Anterior cingulate cortex (tissue), 58 donors: ENCODE data around the gene MTG1.
"Not testable (repeated sequence)": the region's sequence is repeated elsewhere in the genome, so short reads cannot be mapped to it uniquely, and the experiment has no call there.

Experiments
- DNase-seq, 58 donors: peaks; one replicate each; lab custom pipeline; 2025; lab: John Stamatoyannopoulos, UW

Gene MTG1

GRCh38 chr10:133396035-133396624 is 2.2 kb downstream of the MTG1 start:
- no peak for DNase-seq

DNA sequence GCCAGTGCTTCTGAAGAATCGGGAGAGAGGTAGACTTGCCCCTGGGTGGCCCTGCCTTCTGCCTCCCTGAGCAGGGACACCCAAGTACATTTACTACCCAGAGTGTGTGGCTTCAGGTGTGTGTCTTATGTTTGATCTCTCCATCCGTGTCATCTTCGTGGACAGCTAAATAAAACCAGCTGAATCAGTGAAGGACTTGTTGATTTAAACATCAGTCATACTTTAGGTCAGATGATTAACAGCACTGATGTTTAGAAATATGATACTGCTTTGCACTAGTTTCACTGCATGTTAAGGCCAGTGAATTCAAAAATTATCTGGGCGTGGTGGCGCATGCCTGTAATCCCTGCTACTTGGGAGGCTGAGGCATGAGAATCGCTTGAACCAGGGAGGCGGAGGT is 4.0 kb downstream of the MTG1 start:
- no peak for DNase-seq

DNA sequence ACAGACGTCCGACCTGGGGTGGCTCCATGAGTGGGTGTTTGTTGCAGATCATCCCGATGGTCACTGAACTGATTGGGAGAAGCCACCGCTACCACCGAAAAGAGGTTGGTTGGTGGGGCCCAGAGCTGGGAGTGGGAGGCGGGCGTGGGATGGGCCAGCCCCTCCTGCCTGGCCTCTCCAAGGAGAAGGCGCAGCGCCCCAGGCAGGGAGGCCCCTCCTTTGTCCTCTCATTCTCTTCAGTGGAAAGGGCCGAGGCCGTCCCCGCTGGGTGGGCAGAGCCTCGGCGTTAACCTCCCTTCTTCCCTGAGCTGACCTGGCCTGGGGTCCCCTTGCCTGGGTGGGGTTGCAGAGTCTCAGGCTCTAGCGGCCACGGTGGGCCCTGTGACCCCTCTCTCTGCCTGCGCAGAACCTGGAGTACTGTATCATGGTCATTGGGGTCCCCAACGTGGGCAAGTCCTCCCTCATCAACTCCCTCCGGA is 5.2 kb downstream of the MTG1 start:
- DNase-seq = no peak

DNA sequence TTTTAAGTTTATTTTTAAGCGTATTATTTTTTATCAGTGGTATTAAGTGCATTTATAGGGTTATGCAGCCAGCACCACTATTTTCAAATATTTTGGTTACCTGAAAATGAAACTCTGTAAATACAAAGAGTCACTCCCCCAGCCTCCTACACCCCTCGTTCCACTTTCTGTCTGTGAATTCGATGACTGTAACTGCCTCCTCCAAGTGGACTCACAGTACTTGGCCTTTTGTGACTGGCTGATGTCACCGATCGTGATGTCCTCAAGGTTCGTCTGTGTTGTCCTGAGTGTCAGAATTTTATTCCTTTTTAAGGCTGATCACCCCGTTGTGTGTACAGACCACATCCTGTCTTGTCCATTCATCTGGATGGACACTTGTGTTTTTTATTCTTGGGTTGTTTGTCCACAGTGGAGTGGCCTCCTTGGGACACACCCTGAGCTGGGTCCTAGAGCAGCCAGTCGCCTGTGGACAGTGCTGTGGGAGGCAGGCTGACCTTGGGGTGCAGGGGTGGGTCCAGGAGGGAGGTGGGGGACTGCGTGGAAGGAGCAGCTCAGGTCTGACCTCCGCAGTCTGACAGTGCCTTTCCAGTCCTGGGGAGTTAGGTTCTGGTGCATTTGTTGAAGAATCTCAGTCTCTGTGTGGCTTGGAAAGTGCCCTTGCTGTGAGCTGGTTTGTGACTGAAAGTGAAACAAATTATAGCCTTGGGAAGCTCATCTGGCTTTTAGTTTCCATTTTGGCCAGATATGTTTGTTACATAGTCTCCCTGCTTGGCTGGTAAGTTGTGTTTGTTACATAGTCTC is 6.9 kb downstream of the MTG1 start:
- DNase-seq = no peak

DNA sequence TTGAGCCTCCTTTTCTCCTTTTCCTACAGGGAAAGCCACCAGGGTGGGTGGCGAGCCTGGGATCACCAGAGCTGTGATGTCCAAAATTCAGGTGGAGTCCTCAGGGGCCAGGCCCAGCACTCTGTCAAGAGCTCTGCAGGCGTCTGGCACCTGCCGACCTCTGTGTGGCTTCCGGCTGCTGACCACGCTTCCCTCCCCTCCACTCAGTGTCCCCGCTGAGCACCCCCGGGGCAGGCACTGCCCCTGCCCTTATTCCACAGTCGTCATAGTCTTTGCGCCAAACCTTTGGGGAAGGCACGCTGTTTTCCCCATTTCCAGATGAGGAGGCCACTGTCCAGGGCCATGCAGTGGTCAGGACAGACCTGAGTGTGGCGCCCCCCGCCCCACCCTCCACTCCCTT is 7.5 kb downstream of the MTG1 start:
- DNase-seq = no peak

- no peak for DNase-seq
Observed at GRCh38 chr10:133401981-133402725, 8.2 kb downstream of the MTG1 start.

GRCh38 chr10:133403359-133403758 is 9.4 kb downstream of the MTG1 start:
- DNase-seq = no peak

GRCh38 chr10:133403784-133404183 is 9.8 kb downstream of the MTG1 start:
- no peak for DNase-seq

DNA sequence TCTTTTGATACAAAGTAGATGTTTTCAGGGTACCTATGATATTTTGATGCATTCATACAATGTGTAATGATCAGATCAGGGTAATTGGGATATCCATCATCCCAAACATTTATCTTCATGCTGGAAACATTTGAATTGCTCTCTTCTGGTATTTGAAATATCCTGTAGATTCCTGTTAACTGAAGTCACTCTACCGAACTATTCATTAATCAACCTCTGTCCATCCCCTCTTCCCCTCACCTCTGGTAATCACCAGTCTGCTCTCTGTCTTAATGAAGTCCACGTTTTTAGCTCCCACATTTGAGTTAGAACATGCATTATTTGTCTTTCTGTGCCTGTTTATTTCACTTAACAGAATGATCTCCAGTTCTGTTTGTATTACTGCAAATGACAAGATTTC is 11.3 kb downstream of the MTG1 start:
- DNase-seq = no peak

GRCh38 chr10:133405844-133406527 is 12.0 kb downstream of the MTG1 start:
- no peak for DNase-seq

- DNase-seq = no peak
Observed at GRCh38 chr10:133411523-133412380, 17.8 kb downstream of the MTG1 start.

- DNase-seq = no peak
Observed at GRCh38 chr10:133412381-133412711, 18.4 kb downstream of the MTG1 start.

DNA sequence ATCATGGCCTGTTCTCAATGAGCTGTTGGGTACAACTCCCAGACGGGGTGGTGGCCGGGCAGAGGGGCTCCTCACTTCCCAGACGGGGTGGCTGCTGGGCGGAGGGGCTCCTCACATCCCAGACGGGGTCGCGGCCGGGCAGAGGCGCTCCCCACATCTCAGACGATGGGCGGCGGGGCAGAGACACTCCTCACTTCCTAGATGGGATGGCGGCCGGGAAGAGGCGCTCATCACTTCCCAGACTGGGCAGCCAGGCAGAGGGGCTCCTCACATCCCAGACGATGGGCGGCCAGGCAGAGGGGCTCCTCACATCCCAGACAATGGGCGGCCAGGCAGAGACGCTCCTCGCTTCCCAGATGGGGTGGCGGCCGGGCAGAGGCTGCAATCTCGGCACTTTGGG is 20.4 kb downstream of the MTG1 start:
- not testable (repeated sequence) for DNase-seq

GRCh38 chr10:133415752-133416151 is 21.8 kb downstream of the MTG1 start:
- DNase-seq = no peak

GRCh38 chr10:133418289-133418993 is 24.5 kb downstream of the MTG1 start:
- no peak for DNase-seq

- no peak for DNase-seq
Observed at GRCh38 chr10:133419211-133419950, 25.4 kb downstream of the MTG1 start.

GRCh38 chr10:133420028-133420427 is 26.1 kb downstream of the MTG1 start:
- DNase-seq = no peak

DNA sequence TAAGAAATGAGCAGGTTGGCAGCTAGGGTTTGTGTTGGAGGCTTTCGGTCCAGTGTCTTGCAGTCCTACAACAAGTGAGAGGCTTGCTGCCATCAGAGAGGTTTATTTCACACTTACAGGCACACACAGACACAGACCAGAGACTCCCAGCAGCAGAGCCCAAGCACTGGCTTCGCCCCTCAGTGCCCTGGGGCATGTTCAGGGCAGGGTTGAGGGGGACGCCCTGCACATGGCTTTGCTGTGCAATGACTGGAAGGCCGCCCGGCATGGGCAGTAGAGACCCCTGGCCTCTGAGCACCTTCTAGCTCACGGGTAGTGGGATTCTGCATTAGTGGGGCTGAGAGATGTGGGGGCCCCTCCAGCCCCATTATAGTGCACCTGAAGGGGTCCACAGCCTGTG is 26.6 kb downstream of the MTG1 start:
- DNase-seq = no peak
